Panc1 (cell line): Measurements from ENCODE around the gene C5. TPM values are rescaled to one million over a fixed set of nuclear protein-coding genes. Genes with fewer than 3 reads are reported as not detected.

ENCODE experiments used
- ATAC-seq: fragments of 200-7000 bp; cut with Tn5 transposase; 2 replicates; pipeline ENCODE4 v1.9.1; 2020; ENCODE audit warnings: mild to moderate bottlenecking, moderate library complexity
- BruUV-seq: library from RNA; stranded (reverse); fragments of 400-500 nt; replicated peaks from 2 replicates; lab custom pipeline; 2021; lab: Mats Ljungman, UMichigan
- CTCF ChIA-PET: fragments of 300-600 bp; sonication (Branson Sonifier 250); formaldehyde crosslinking; loops from one replicate; lab custom pipeline; 2022; ENCODE audit warnings: antibody characterized with exemption; lab: Charles Lee
- POLR2A ChIA-PET: fragments of 300-600 bp; sonication (Branson Sonifier 250); formaldehyde crosslinking; loops from one replicate; lab custom pipeline; 2022; ENCODE audit warnings: antibody characterized with exemption; lab: Charles Lee
- DNase-seq: peaks from one replicate; pipeline ENCODE4 v3.0.0-alpha.2; 2010; ENCODE audit warnings: low read depth, low spot score
- H3K27ac ChIP-seq: 2 replicates; pipeline ENCODE4 v1.5.1; 2011; ENCODE audit warnings: mild to moderate bottlenecking, low read length, inconsistent platforms
- H3K27me3 ChIP-seq: fragments of 200-500 bp; sonication (Bioruptor generic); 2 replicates; pipeline ENCODE4 v1.6.0; 2014; ENCODE audit warnings: low read length, inconsistent platforms; ENCODE audit not compliant: control insufficient read depth, insufficient read depth
- H3K36me3 ChIP-seq: fragments of 200-500 bp; sonication (Bioruptor generic); 2 replicates; pipeline ENCODE4 v1.5.1; 2014; ENCODE audit warnings: inconsistent platforms, mild to moderate bottlenecking, low read length, moderate library complexity; ENCODE audit not compliant: control insufficient read depth, insufficient read depth
- H3K4me1 ChIP-seq: 2 replicates; pipeline ENCODE4 v1.5.1; 2011; ENCODE audit warnings: inconsistent platforms, mild to moderate bottlenecking, low read length, moderate library complexity; ENCODE audit not compliant: control insufficient read depth, insufficient read depth
- H3K4me3 ChIP-seq, 2 experiments: 2 replicates each; pipeline ENCODE4 v1.5.1; 2011 to 2012; ENCODE audit warnings: low read depth in 2 of 2, low read length in 2 of 2, mild to moderate bottlenecking in 2 of 2, inconsistent platforms in 1 of 2, moderate library complexity in 1 of 2
- H3K9me3 ChIP-seq: fragments of 200-500 bp; sonication (Bioruptor generic); 2 replicates; pipeline ENCODE4 v1.5.1; 2014; ENCODE audit warnings: low read depth, mild to moderate bottlenecking, inconsistent platforms, low read length, moderate library complexity; ENCODE audit not compliant: control insufficient read depth, insufficient read depth
- POLR2AphosphoS5 ChIP-seq: IDR thresholded peaks from 2 replicates; pipeline ENCODE4 v1.6.1; 2012; ENCODE audit warnings: mild to moderate bottlenecking, low read depth, low read length, moderate library complexity
- SIN3A ChIP-seq: IDR thresholded peaks from 2 replicates; pipeline ENCODE4 v1.6.1; 2012; ENCODE audit warnings: low read depth, mild to moderate bottlenecking, low read length, moderate library complexity, borderline replicate concordance; ENCODE audit not compliant: insufficient read depth
- TCF7L2 ChIP-seq: IDR thresholded peaks from 2 replicates; pipeline ENCODE4 v1.6.1; 2011; ENCODE audit warnings: mild to moderate bottlenecking, low read depth, low read length, inconsistent platforms
- in situ Hi-C: cut with HindIII; loops from 2 replicates; pipeline ENCODE4 v1.10.0; 2016; ENCODE audit warnings: low sequenced_read_pairs, low pct_unique_long_range_greater_than_20kb
- intact Hi-C: fragments of 100-400 bp; cut with micrococcal nuclease; formaldehyde crosslinking; loops from one replicate; pipeline ENCODE4 v1.10.0; 2022; ENCODE audit not compliant: unreplicated experiment
- total RNA-seq: library from RNA; stranded (reverse); gene quantifications from one replicate; pipeline ENCODE4 v1.2.1, GENCODE V29; 2021; ENCODE audit not compliant: unreplicated experiment
- TF ChIP-seq, protein P1 (sequence below), 2 experiments: IDR thresholded peaks; 2 replicates each; pipeline ENCODE4 v1.6.1; 2011 to 2012; ENCODE audit warnings: low read depth in 2 of 2, control low read depth in 1 of 2, low read length in 1 of 2, mild to moderate bottlenecking in 1 of 2, moderate library complexity in 1 of 2; ENCODE audit not compliant: insufficient read depth in 1 of 2
- TF ChIP-seq, protein P2 (sequence below): fragments of 450-650 bp; IDR thresholded peaks from 2 replicates; pipeline ENCODE4 v1.5.1; 2017; ENCODE audit warnings: mild to moderate bottlenecking

Gene C5
- total RNA-seq, 1 experiment from 2014 or later = 1.6 TPM

DNA sequence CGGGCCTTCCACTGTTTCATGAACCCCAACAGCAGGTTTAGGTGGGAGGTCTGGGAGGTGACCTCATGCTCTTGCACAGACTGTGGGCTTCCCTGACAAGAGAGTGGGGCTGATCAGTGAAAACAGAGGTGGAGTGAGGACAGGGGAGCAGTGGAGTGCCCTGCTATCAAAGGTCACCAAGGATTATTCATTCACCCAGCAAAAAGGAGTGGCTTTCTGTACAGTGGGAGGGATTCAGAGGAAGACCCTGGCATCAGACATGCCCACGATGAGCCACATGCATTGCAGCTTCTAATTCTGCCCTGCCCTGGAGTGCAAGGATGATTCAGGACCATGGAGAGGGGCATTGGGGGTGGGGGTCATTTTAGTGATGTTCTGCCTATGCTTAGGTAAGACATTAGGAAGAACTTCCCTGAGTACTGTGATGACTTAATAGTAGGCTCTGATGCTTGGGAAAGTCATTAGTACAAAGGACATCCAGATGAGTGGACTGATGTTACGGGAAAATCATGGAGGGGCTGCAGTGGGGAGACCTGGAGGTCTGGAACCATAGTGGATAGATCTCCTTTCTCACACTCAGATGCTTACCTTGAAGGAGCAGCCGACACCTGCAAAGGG lies 136.3 kb downstream of the C5 start:
- in situ Hi-C loops (no loop called here), intact Hi-C loops (no loop called here)
- Histone ChIP-seq H3K27ac (no peak overlapping the region), H3K9me3 (no peaks in the 10 kb centered on the region), H3K36me3 (no peaks in the 10 kb centered on the region), H3K4me3 (no peak overlapping the region), H3K4me1 (no peaks in the 10 kb centered on the region), H3K27me3 (no peaks in the 10 kb centered on the region)
- no TSS peak for BruUV-seq
- ChIA-PET POLR2A (no interaction called here), CTCF (no interaction called here)
- TF ChIP-seq, protein P1, sequence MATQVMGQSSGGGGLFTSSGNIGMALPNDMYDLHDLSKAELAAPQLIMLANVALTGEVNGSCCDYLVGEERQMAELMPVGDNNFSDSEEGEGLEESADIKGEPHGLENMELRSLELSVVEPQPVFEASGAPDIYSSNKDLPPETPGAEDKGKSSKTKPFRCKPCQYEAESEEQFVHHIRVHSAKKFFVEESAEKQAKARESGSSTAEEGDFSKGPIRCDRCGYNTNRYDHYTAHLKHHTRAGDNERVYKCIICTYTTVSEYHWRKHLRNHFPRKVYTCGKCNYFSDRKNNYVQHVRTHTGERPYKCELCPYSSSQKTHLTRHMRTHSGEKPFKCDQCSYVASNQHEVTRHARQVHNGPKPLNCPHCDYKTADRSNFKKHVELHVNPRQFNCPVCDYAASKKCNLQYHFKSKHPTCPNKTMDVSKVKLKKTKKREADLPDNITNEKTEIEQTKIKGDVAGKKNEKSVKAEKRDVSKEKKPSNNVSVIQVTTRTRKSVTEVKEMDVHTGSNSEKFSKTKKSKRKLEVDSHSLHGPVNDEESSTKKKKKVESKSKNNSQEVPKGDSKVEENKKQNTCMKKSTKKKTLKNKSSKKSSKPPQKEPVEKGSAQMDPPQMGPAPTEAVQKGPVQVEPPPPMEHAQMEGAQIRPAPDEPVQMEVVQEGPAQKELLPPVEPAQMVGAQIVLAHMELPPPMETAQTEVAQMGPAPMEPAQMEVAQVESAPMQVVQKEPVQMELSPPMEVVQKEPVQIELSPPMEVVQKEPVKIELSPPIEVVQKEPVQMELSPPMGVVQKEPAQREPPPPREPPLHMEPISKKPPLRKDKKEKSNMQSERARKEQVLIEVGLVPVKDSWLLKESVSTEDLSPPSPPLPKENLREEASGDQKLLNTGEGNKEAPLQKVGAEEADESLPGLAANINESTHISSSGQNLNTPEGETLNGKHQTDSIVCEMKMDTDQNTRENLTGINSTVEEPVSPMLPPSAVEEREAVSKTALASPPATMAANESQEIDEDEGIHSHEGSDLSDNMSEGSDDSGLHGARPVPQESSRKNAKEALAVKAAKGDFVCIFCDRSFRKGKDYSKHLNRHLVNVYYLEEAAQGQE (IDR thresholded peaks at IDR 0.05; ENCODE audit: insufficient read depth in 1 of 2, low read depth in 2 of 2, low read length in 1 of 2) = peak; percentile 81 to 85
- TF ChIP-seq, protein P2, sequence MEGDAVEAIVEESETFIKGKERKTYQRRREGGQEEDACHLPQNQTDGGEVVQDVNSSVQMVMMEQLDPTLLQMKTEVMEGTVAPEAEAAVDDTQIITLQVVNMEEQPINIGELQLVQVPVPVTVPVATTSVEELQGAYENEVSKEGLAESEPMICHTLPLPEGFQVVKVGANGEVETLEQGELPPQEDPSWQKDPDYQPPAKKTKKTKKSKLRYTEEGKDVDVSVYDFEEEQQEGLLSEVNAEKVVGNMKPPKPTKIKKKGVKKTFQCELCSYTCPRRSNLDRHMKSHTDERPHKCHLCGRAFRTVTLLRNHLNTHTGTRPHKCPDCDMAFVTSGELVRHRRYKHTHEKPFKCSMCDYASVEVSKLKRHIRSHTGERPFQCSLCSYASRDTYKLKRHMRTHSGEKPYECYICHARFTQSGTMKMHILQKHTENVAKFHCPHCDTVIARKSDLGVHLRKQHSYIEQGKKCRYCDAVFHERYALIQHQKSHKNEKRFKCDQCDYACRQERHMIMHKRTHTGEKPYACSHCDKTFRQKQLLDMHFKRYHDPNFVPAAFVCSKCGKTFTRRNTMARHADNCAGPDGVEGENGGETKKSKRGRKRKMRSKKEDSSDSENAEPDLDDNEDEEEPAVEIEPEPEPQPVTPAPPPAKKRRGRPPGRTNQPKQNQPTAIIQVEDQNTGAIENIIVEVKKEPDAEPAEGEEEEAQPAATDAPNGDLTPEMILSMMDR = no peak
- no peak for DNase-seq
- ATAC-seq = no peak

DNA sequence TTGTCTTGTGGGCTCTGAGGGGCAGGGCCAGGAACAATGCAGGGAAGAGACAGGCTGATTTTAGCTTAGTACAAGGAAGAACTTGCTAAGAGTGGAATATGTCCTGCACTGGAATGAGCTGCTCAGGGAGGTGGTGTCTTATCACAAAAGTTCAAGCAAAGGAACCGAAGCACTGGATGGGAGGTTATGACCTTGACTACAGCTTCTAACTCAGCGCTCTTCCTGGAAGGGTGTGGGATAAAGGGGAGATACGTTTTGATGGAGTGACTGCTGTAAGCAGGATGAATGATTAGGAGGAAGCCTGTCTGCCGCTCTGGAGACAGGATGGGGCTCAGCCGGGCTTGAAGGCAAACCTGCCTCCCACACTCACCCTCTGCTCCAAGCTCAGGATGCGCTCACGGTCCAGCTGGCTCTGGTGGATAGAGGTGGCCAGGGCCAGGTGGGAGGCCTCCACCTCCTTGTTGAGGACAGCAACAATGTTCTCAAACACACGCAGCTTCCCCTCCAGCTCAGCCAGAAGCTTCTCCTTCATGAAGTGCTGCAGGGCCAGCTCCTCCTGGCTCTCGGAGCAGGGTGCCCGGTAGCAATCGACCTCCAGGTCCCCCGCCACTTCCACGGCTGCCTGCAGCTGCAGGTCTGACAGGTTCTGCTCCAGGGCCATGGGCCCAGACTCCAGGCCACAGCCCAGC lies 137.0 kb downstream of the C5 start:
- no peaks in the 10 kb centered on the region for H3K36me3 ChIP-seq
- ChIA-PET CTCF (no interaction called here), POLR2A (interaction anchor here (0.6 kb wide), 1 partner anchor 14 kb away, joined by 5 read pairs; no protein-coding TSS in a partner anchor)
- in situ Hi-C loops (no loop called here), intact Hi-C loops (no loop called here)
- ATAC-seq (no peak), DNase-seq (no peak)
- H3K9me3 ChIP-seq = no peaks in the 10 kb centered on the region
- no peaks in the 10 kb centered on the region for H3K27me3 ChIP-seq
- H3K4me1 ChIP-seq = no peaks in the 10 kb centered on the region
- no peak overlapping the region for H3K27ac ChIP-seq
- BruUV-seq = no TSS peak
- TF ChIP-seq SIN3A (no peak), POLR2AphosphoS5 (no peak), TCF7L2 (no peak)
- TF ChIP-seq, protein P2 = no peak
- TF ChIP-seq, protein P1 (IDR thresholded peaks at IDR 0.05; ENCODE audit: insufficient read depth in 1 of 2, low read depth in 2 of 2, low read length in 1 of 2) = no peak
- H3K4me3 ChIP-seq = no peak overlapping the region
